ENCODE measurements around the gene MBP.

The MBP gene

GRCh38 chr18:77003316-77003715 lies 129.3 kb downstream of the MBP start:
- DNase-seq (ENCODE audit: low read depth): no peak
- no peak overlapping the region for H3K4me3 ChIP-seq (ENCODE audit: low read depth, low read length)
- TF ChIP-seq, protein P1, sequence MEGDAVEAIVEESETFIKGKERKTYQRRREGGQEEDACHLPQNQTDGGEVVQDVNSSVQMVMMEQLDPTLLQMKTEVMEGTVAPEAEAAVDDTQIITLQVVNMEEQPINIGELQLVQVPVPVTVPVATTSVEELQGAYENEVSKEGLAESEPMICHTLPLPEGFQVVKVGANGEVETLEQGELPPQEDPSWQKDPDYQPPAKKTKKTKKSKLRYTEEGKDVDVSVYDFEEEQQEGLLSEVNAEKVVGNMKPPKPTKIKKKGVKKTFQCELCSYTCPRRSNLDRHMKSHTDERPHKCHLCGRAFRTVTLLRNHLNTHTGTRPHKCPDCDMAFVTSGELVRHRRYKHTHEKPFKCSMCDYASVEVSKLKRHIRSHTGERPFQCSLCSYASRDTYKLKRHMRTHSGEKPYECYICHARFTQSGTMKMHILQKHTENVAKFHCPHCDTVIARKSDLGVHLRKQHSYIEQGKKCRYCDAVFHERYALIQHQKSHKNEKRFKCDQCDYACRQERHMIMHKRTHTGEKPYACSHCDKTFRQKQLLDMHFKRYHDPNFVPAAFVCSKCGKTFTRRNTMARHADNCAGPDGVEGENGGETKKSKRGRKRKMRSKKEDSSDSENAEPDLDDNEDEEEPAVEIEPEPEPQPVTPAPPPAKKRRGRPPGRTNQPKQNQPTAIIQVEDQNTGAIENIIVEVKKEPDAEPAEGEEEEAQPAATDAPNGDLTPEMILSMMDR (IDR thresholded peaks at IDR 0.05; ENCODE audit: control insufficient read depth, extremely low read depth, insufficient read depth): no peak

DNA sequence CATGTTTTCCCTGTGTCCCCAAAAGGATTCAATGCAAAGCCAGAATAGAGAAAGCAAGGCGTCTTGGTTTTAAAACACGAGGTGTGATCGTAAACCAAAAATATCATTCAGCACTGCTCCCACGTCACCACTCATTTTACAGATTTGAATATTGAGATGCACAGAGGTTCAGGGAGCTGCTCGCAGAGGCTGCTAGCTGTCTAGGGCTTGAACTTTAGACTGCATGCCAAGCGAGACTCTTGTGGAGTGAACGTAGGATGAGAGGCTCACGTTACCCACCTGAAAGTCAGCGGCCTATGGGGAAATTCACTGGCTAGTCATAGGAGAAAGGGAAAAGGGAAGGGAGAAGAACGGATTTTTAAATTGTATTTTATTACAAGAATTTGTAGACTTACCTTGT lies 130.1 kb downstream of the MBP start:
- no peak overlapping the region for H3K4me3 ChIP-seq (ENCODE audit: low read depth, low read length)
- DNase-seq (ENCODE audit: low read depth): no peak
- TF ChIP-seq, protein P1 (IDR thresholded peaks at IDR 0.05; ENCODE audit: control insufficient read depth, extremely low read depth, insufficient read depth): no peak

- TF ChIP-seq, protein P1 (IDR thresholded peaks at IDR 0.05; ENCODE audit: control insufficient read depth, extremely low read depth, insufficient read depth): no peak
- no peak for DNase-seq (ENCODE audit: low read depth)
- H3K4me3 ChIP-seq (ENCODE audit: low read depth, low read length): no peak overlapping the region
These were observed 130.6 kb downstream of the MBP start for GRCh38 chr18:77001979-77002378.

DNA sequence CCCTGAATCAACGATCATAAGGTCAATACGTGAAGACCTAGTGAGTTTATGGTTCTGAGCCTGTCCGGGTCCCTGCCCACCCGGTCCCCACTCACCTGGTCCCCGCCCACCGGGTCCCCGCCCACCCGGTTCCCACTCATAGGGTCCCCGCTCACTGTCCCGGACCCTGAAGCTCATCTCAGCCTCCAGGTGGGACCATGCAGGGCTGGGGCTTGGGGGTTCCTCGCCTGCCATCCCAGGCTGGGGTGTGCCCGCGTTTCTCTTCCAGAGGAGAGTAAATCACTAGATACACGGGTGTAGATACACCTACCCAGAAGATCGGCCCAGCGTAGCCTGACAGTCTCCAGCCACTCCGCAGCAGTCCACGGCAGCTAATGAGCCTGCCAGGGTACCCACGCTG lies 131.5 kb downstream of the MBP start:
- no peak for DNase-seq (ENCODE audit: low read depth)
- no peak overlapping the region for H3K4me3 ChIP-seq (ENCODE audit: low read depth, low read length)
- TF ChIP-seq, protein P1 (IDR thresholded peaks at IDR 0.05; ENCODE audit: control insufficient read depth, extremely low read depth, insufficient read depth): no peak

- TF ChIP-seq, protein P1 (IDR thresholded peaks at IDR 0.05; ENCODE audit: control insufficient read depth, extremely low read depth, insufficient read depth): peak; percentile 87
- H3K4me3 ChIP-seq (ENCODE audit: low read depth, low read length): no peak overlapping the region
- no peak for DNase-seq (ENCODE audit: low read depth)
These were observed 132.1 kb downstream of the MBP start for GRCh38 chr18:77000527-77000926.

DNA sequence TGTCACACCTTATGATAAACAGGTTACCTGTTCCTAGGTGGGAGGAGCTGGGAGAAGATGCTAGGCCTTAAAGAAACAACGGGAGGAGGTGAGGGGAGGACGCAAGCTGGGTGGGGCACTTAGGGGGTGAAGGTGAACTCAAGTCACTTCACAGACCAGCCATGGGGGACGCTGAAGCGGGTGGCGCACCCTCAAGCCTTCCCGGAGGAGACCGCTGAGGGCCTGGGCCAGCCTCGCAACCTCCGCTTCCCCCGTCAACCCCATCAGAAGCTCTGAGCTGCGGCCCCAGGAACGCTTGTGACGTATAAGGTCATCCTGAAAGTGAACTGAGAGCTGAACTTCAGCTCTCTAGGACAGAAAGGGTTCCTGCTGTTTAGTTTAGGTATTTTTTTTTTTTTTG lies 133.5 kb downstream of the MBP start:
- DNase-seq (ENCODE audit: low read depth): no peak
- TF ChIP-seq, protein P1 (IDR thresholded peaks at IDR 0.05; ENCODE audit: control insufficient read depth, extremely low read depth, insufficient read depth): no peak
- no peak overlapping the region for H3K4me3 ChIP-seq (ENCODE audit: low read depth, low read length)

DNA sequence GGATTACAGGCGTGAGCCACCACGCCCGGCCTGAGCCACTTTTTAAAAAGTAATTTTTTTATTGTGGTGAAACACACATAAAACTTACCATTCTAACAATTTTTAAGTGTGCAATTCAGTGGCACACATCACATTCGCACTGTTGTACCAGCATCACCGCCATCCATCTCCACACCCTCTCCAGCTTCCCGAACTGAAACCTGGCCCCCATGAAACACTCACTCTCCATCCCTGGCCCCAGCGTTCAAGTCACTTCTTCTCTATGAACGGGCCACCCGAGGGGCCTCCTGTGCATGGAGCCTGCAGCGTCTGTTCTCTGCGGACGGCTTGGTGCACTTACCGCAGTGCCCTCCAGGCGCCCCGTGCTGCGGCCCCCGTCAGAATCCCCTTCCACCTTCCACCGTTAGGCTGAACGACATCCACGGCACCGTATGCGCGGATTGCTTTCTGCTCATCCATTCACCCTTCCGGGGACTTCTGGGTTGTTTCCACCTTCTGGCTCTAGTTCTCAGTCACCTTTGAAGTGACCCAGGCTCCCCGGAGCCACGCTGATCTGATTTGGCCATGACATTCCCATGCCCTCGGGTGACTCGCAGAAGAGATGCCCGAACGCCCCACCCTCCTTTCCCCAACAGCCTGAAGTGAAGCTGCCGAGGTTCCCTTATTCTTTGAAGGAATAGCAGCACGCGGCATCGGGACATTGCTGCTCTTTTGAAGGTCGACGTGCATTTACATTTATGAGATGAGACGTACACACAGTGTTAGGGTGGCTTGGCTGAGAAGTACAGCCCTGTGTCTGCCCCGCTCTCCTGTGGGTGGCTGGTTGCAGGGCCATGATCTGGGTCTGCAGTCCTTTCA lies 134.4 kb downstream of the MBP start:
- TF ChIP-seq, protein P1 (IDR thresholded peaks at IDR 0.05; ENCODE audit: control insufficient read depth, extremely low read depth, insufficient read depth): no peak
- no peak overlapping the region for H3K4me3 ChIP-seq (ENCODE audit: low read depth, low read length)
- DNase-seq (ENCODE audit: low read depth): no peak
